Measurements from ENCODE around the gene FAAP20.

Gene FAAP20

GRCh38 chr1:2205191-2205952 is 10.8 kb upstream of the FAAP20 start:
- WGBS, 2 donors (ENCODE audit: extremely low coverage in 2 of 2, insufficient read length in 2 of 2, insufficient replicate concordance in 1 of 2) = no CpG with 5 or more reads among the region's 84 CpGs
- DNase-seq (ENCODE audit: low spot score) = peak; percentile 90
- H2BK5ac ChIP-seq (ENCODE audit: low read length) = peak overlapping the region; percentile 26
- H3K23ac ChIP-seq (ENCODE audit: low read depth, low read length, poor library complexity) = peak overlapping the region; percentile 91
- H4K91ac ChIP-seq (ENCODE audit: low read depth, low read length, poor library complexity) = peak overlapping the region; percentile 79
- H2BK12ac ChIP-seq (ENCODE audit: low read length) = peak overlapping the region; percentile 88
- peak overlapping the region; percentile 97 for H3K4me2 ChIP-seq (ENCODE audit: insufficient read depth, low read length, poor library complexity, severe bottlenecking)
- H2BK15ac ChIP-seq (ENCODE audit: low read length) = peak overlapping the region; percentile 99
- H3K18ac ChIP-seq (ENCODE audit: low read length) = peak overlapping the region; percentile 91
- no peaks in the 10 kb centered on the region for H3K36me3 ChIP-seq (replicated peaks in 1 of 2; ENCODE audit: control insufficient read depth in 2 of 2, insufficient read depth in 2 of 2, low read length in 2 of 2)
- no peak overlapping the region for H3K27ac ChIP-seq (replicated peaks; ENCODE audit: low read length)
- H3K9me3 ChIP-seq (replicated peaks in 1 of 2; ENCODE audit: control insufficient read depth in 2 of 2, insufficient read depth in 1 of 2, low read depth in 1 of 2, low read length in 2 of 2) = no peaks in the 10 kb centered on the region
- H3K14ac ChIP-seq (ENCODE audit: low read length) = peak overlapping the region; percentile 84
- H4K8ac ChIP-seq (ENCODE audit: low read depth, low read length) = no peak overlapping the region
- H3K4me1 ChIP-seq (ENCODE audit: control insufficient read depth in 2 of 2, insufficient read depth in 1 of 2, low read depth in 1 of 2, low read length in 2 of 2) = peaks cover 24 to 46% of the 10 kb centered on the region in 2 donors
- H3K79me1 ChIP-seq (ENCODE audit: low read depth, low read length) = no peaks in the 10 kb centered on the region
- H3K4ac ChIP-seq (ENCODE audit: low read length) = peak overlapping the region; percentile 84
- H3K4me3 ChIP-seq (ENCODE audit: low read length in 2 of 2) = peak overlapping the region in 1 of 2 donors; percentile 82
- peak overlapping the region; percentile 61 for H2BK120ac ChIP-seq (ENCODE audit: low read depth, low read length)
- H2AFZ ChIP-seq (ENCODE audit: low read length) = peak overlapping the region; percentile 61
- peaks cover 0 to 10% (median 0%) of the 10 kb centered on the region in 3 experiments for H3K27me3 ChIP-seq (ENCODE audit: control insufficient read depth in 3 of 3, insufficient read depth in 3 of 3, low read depth in 1 of 3, low read length in 3 of 3)
- peak overlapping the region; percentile 99 for H2AK5ac ChIP-seq (ENCODE audit: low read depth, low read length)
- H3K9ac ChIP-seq (ENCODE audit: low read depth, low read length, poor library complexity) = peak overlapping the region; percentile 83

GRCh38 chr1:2204415-2205190 is 10.0 kb upstream of the FAAP20 start:
- Histone ChIP-seq H3K79me1 (ENCODE audit: low read depth, low read length) (no peaks in the 10 kb centered on the region), H2AFZ (ENCODE audit: low read length) (peak overlapping the region; percentile 94), H3K9me3 (replicated peaks in 1 of 2; ENCODE audit: control insufficient read depth in 2 of 2, insufficient read depth in 1 of 2, low read depth in 1 of 2, low read length in 2 of 2) (no peaks in the 10 kb centered on the region), H3K4ac (ENCODE audit: low read length) (peak overlapping the region; percentile 8), H3K4me1 (ENCODE audit: control insufficient read depth in 2 of 2, insufficient read depth in 1 of 2, low read depth in 1 of 2, low read length in 2 of 2) (peaks cover 23 to 42% of the 10 kb centered on the region in 2 donors), H3K18ac (ENCODE audit: low read length) (peak overlapping the region; percentile 95), H2AK5ac (ENCODE audit: low read depth, low read length) (peak overlapping the region; percentile 100), H4K8ac (ENCODE audit: low read depth, low read length) (no peak overlapping the region), H3K4me3 (ENCODE audit: low read length in 2 of 2) (peak overlapping the region; percentile 36 to 77), H3K36me3 (replicated peaks in 1 of 2; ENCODE audit: control insufficient read depth in 2 of 2, insufficient read depth in 2 of 2, low read length in 2 of 2) (no peaks in the 10 kb centered on the region), H4K91ac (ENCODE audit: low read depth, low read length, poor library complexity) (no peak overlapping the region), H3K27me3 (ENCODE audit: control insufficient read depth in 3 of 3, insufficient read depth in 3 of 3, low read depth in 1 of 3, low read length in 3 of 3) (peaks cover 0 to 10% (median 0%) of the 10 kb centered on the region in 3 experiments), H3K9ac (ENCODE audit: low read depth, low read length, poor library complexity) (peak overlapping the region; percentile 90), H2BK5ac (ENCODE audit: low read length) (peak overlapping the region; percentile 91), H2BK15ac (ENCODE audit: low read length) (peak overlapping the region; percentile 82), H2BK12ac (ENCODE audit: low read length) (no peak overlapping the region), H3K27ac (replicated peaks; ENCODE audit: low read length) (peak overlapping the region; percentile 75), H3K14ac (ENCODE audit: low read length) (peak overlapping the region; percentile 85), H3K4me2 (ENCODE audit: insufficient read depth, low read length, poor library complexity, severe bottlenecking) (peak overlapping the region; percentile 95), H2BK120ac (ENCODE audit: low read depth, low read length) (no peak overlapping the region), H3K23ac (ENCODE audit: low read depth, low read length, poor library complexity) (peak overlapping the region; percentile 95)
- no CpG with 5 or more reads among the region's 60 CpGs for WGBS, 2 donors (ENCODE audit: extremely low coverage in 2 of 2, insufficient read length in 2 of 2, insufficient replicate concordance in 1 of 2)
- peak; percentile 81 for DNase-seq (ENCODE audit: low spot score)

- peaks cover under 1% of the 10 kb centered on the region for H3K79me1 ChIP-seq (ENCODE audit: low read depth, low read length)
- peak overlapping the region; percentile 100 for H2AK5ac ChIP-seq (ENCODE audit: low read depth, low read length)
- H4K8ac ChIP-seq (ENCODE audit: low read depth, low read length) = no peak overlapping the region
- H2BK15ac ChIP-seq (ENCODE audit: low read length) = peak overlapping the region; percentile 82
- H3K9me3 ChIP-seq (replicated peaks in 1 of 2; ENCODE audit: control insufficient read depth in 2 of 2, insufficient read depth in 1 of 2, low read depth in 1 of 2, low read length in 2 of 2) = no peaks in the 10 kb centered on the region
- peak overlapping the region; percentile 87 for H3K9ac ChIP-seq (ENCODE audit: low read depth, low read length, poor library complexity)
- H3K36me3 ChIP-seq (replicated peaks in 1 of 2; ENCODE audit: control insufficient read depth in 2 of 2, insufficient read depth in 2 of 2, low read length in 2 of 2) = no peaks in the 10 kb centered on the region
- peaks cover 0 to 10% (median 0%) of the 10 kb centered on the region in 3 experiments for H3K27me3 ChIP-seq (ENCODE audit: control insufficient read depth in 3 of 3, insufficient read depth in 3 of 3, low read depth in 1 of 3, low read length in 3 of 3)
- peak overlapping the region; percentile 31 for H3K14ac ChIP-seq (ENCODE audit: low read length)
- WGBS, 2 donors (ENCODE audit: extremely low coverage in 2 of 2, insufficient read length in 2 of 2, insufficient replicate concordance in 1 of 2) = no CpG with 5 or more reads among the region's 25 CpGs
- H3K4me1 ChIP-seq (ENCODE audit: control insufficient read depth in 2 of 2, insufficient read depth in 1 of 2, low read depth in 1 of 2, low read length in 2 of 2) = peaks cover 27 to 39% of the 10 kb centered on the region in 2 donors
- H2AFZ ChIP-seq (ENCODE audit: low read length) = peak overlapping the region; percentile 94
- peak overlapping the region; percentile 95 for H3K23ac ChIP-seq (ENCODE audit: low read depth, low read length, poor library complexity)
- H2BK12ac ChIP-seq (ENCODE audit: low read length) = peak overlapping the region; percentile 33
- H2BK5ac ChIP-seq (ENCODE audit: low read length) = peak overlapping the region; percentile 91
- peak overlapping the region in 1 of 2 donors; percentile 36 for H3K4me3 ChIP-seq (ENCODE audit: low read length in 2 of 2)
- peak overlapping the region; percentile 8 for H3K4ac ChIP-seq (ENCODE audit: low read length)
- H2BK120ac ChIP-seq (ENCODE audit: low read depth, low read length) = no peak overlapping the region
- peak overlapping the region; percentile 61 for H3K18ac ChIP-seq (ENCODE audit: low read length)
- H4K91ac ChIP-seq (ENCODE audit: low read depth, low read length, poor library complexity) = no peak overlapping the region
- DNase-seq (ENCODE audit: low spot score) = no peak
- H3K27ac ChIP-seq (replicated peaks; ENCODE audit: low read length) = no peak overlapping the region
- peak overlapping the region; percentile 95 for H3K4me2 ChIP-seq (ENCODE audit: insufficient read depth, low read length, poor library complexity, severe bottlenecking)
These were observed 9.3 kb upstream of the FAAP20 start for GRCh38 chr1:2203671-2204414.
